Activated naive CD8-positive, alpha-beta T cell treated with anti-CD3 and anti-CD28 coated beads for 36 hours (primary cell): ENCODE data around the gene FRK. TPM values are rescaled to one million over a fixed set of nuclear protein-coding genes. Genes with fewer than 3 reads are reported as not detected.
"Not testable (repeated sequence)": the region's sequence is repeated elsewhere in the genome, so short reads cannot be mapped to it uniquely, and the experiment has no call there.

ENCODE experiments used
- DNase-seq: peaks from one replicate; pipeline ENCODE4 v3.0.0; 2021
- H3K27ac Mint-ChIP-seq: one replicate; pipeline ENCODE4 v1.8.0; 2022; ENCODE audit warnings: mild to moderate bottlenecking, moderate library complexity, mixed read lengths
- H3K27me3 Mint-ChIP-seq: one replicate; pipeline ENCODE4 v1.8.0; 2022; ENCODE audit warnings: mild to moderate bottlenecking, mixed read lengths
- H3K36me3 Mint-ChIP-seq: one replicate; pipeline ENCODE4 v1.8.0; 2021; ENCODE audit warnings: mild to moderate bottlenecking, mixed read lengths
- H3K4me1 Mint-ChIP-seq: one replicate; pipeline ENCODE4 v1.8.0; 2021; ENCODE audit warnings: mixed read lengths
- H3K4me3 Mint-ChIP-seq: one replicate; pipeline ENCODE4 v1.8.0; 2022; ENCODE audit warnings: mild to moderate bottlenecking, moderate library complexity, mixed read lengths
- H3K9me3 Mint-ChIP-seq: one replicate; pipeline ENCODE4 v1.8.0; 2022; ENCODE audit warnings: mixed read lengths
- total RNA-seq, 2 experiments: library from RNA; stranded (reverse); gene quantifications; one replicate each; pipeline ENCODE4 v1.2.3, GENCODE V29; 2021

FRK gene
- total RNA-seq, 2 experiments from 2014 or later = 0.06 to 0.08 TPM

DNA sequence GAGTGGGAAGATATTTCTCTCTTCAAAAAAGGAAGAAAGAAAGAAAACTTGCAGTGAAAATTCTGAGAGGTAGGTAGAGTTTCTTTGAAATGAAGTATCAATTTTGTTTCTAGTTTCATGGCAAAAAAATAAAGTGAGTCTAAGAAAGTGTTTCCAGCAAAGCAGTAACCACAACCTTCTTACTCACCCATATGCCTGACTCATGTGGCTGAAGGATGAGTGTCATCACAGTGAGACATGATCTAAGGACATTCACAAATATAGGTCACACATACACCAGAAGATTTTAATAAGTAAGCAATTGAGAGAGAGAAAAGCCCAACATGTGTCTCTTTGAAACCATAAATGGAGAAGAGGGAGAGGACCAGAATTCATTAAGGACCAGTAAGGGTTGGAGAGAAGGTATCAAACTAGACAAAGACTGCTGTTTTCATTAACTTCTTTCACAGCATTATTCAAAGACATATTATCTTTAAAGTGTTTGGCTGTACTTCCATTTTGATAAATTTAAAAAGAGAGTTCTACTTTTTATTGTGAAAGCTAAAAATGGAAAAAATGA lies 169.5 kb downstream of the FRK start:
- DNase-seq = peak; percentile 8
- Mint-ChIP-seq H3K4me3 (no peak overlapping the region), H3K27me3 (no peaks in the 10 kb centered on the region), H3K36me3 (no peaks in the 10 kb centered on the region), H3K4me1 (peaks cover 4% of the 10 kb centered on the region), H3K9me3 (no peaks in the 10 kb centered on the region), H3K27ac (peak overlapping the region; percentile 40)

DNA sequence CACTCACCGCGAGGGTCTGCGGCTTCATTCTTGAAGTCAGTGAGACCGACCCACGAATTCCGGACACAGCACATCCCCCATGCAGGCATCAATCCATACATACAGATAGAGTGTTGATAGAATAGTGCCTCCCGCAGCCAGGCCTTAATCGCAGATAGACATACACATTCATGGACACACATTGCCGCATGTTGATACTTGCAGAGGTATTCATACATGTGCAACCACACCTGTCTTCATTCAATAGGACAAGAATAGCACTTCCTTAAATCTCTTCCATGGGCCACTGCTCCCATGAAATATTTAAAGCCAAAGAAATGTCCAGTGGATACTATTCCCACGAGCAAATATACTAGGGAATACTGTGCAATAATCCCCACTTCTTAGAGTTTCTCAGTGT lies 170.5 kb downstream of the FRK start:
- no peaks in the 10 kb centered on the region for H3K36me3 Mint-ChIP-seq
- H3K27ac Mint-ChIP-seq = no peak overlapping the region
- DNase-seq = no peak
- H3K9me3 Mint-ChIP-seq = no peaks in the 10 kb centered on the region
- no peak overlapping the region for H3K4me3 Mint-ChIP-seq
- peaks cover 4% of the 10 kb centered on the region for H3K4me1 Mint-ChIP-seq
- H3K27me3 Mint-ChIP-seq = no peaks in the 10 kb centered on the region

DNA sequence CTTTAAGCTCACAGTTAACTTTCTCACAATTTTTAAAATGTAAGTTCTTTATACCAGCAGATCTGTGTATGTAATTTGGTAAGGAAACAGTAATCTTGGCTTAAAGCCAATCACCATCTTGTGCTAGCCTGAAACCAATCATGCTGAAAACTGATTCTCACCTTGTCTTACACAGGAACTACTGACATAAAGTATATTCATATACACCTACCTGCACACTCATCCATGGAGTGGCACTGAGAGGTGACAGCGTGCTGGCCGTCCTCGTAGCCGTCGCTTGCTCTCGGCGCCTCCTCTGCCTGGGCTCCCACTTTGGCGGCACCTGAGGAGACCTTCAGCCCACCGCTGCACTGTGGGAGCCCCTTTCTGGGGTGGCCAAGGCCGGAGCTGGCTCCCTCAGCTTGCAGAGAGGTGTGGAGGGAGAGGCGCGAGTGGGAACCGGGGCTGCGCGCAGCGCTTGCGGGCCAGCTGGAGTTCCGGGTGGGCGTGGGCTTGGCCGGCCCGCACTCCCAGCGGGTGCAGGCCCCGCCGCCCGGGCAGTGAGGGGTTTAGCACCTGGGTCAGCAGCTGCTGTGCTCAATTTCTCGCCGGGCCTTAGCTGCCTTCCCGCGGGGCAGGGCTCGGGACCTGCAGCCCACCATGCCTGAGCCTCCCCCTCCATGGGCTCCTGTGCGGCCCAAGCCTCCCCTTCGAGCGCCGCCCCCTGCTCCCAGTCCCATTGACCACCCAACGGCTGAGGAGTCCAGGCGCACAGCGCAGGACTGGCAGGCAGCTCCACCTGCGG lies 171.8 kb downstream of the FRK start:
- H3K36me3 Mint-ChIP-seq, DNase-seq, H3K27ac Mint-ChIP-seq, H3K4me3 Mint-ChIP-seq, H3K4me1 Mint-ChIP-seq, H3K27me3 Mint-ChIP-seq, H3K9me3 Mint-ChIP-seq: not testable (repeated sequence)

DNA sequence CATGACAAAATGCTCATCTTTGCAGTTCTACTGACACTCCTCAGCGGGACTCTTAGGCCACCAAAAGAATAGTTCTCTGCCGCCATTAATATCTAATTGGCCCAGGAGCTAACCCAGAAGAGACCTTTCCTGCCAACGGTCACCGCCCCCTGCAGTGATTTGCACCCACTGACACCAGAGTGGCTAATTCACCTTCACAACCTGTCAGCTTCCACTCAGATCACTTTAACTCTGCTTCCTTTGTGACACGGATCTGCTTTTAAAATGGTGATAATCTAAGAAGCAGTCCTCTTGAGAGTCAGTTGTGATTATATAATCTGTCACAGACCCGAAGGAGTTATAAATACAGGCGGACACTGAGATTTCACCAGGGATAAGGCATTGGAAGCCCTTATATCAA lies 172.8 kb downstream of the FRK start:
- peaks cover 4% of the 10 kb centered on the region for H3K4me1 Mint-ChIP-seq
- H3K27me3 Mint-ChIP-seq = no peaks in the 10 kb centered on the region
- H3K27ac Mint-ChIP-seq = no peak overlapping the region
- H3K36me3 Mint-ChIP-seq = no peaks in the 10 kb centered on the region
- H3K4me3 Mint-ChIP-seq = no peak overlapping the region
- DNase-seq = no peak
- H3K9me3 Mint-ChIP-seq = no peaks in the 10 kb centered on the region

DNA sequence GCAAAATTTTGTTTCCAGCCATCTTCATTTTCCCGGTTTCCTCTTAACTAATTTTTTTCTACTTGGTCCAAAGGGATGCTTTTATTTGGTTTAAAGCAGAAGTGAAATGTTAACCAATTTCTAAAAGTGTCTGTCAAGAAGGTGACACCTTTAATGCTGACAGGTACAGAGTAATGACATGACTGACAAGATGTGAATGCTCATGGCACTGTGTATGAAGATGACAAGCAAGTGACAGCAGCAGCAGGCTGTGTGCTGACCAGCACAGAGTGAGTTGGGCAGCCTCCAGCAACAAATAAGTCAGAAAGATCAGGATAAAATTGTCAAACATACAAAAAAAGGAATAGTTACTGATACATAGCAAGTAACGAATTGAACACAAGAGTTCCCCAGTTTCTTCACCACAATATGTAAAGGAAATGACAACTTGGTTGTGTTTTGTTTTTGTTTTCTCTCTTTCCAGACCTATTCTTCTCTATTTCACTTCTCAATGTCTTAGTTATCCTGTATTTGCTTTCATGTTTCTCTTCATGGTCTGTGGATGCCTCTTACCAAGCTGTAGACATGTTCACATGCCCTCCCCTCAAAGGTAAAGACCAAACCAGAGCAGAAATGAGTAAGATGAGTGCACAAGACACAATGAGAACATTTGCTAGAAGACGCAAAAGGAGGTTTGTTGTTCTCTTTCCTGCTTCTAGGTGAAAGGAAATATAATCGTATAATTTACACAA lies 174.9 kb downstream of the FRK start:
- H3K4me1 Mint-ChIP-seq = peaks cover under 1% of the 10 kb centered on the region
- DNase-seq = no peak
- H3K4me3 Mint-ChIP-seq = no peak overlapping the region
- H3K27ac Mint-ChIP-seq = no peak overlapping the region
- no peaks in the 10 kb centered on the region for H3K27me3 Mint-ChIP-seq
- H3K9me3 Mint-ChIP-seq = no peaks in the 10 kb centered on the region
- no peaks in the 10 kb centered on the region for H3K36me3 Mint-ChIP-seq

DNA sequence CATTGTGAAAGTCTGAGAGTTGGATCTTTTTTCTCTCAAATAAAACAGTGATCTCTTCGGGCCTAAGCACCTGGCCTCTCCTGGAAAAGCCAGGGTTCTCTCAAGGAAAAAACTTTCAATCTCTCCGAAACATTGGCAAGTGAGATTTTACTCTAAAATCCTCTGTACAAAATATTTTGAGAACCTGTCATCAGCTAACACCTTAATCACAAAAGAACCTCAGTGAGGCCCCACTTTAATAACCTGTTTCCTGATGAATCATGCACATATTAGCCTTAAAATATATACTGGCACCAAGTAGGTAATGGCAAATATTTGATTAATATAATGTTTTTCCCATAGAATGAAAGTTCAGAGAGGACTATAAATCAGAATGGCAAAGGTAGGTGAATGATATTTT lies 177.9 kb downstream of the FRK start:
- Mint-ChIP-seq H3K36me3 (no peaks in the 10 kb centered on the region), H3K4me3 (no peak overlapping the region), H3K9me3 (no peaks in the 10 kb centered on the region), H3K27ac (no peak overlapping the region), H3K27me3 (no peaks in the 10 kb centered on the region), H3K4me1 (no peaks in the 10 kb centered on the region)
- no peak for DNase-seq

DNA sequence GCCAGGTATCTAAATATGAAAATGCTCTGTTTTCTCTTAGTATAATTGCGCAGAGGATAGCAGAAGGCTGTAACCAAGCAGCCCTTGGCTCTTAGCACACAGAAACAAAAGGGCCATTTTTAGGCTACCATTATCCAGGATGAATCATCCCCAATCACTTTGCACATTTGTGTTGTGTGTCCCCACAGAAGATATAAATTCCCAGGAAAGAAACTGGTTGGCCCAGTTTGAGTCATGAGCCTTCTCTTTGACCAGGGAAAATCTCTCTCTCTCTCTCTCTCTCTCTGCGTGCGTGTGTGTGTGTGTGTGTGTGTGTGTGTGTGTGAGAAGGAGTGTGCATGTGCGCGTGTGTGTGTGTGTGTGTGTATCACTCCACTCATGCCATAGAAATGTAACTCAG lies 178.5 kb downstream of the FRK start:
- no peaks in the 10 kb centered on the region for H3K9me3 Mint-ChIP-seq
- H3K27me3 Mint-ChIP-seq = no peaks in the 10 kb centered on the region
- H3K4me3 Mint-ChIP-seq = no peak overlapping the region
- no peak overlapping the region for H3K27ac Mint-ChIP-seq
- no peaks in the 10 kb centered on the region for H3K4me1 Mint-ChIP-seq
- DNase-seq = no peak
- no peaks in the 10 kb centered on the region for H3K36me3 Mint-ChIP-seq

Other genes with a start within 250 kb of the FRK start
- gene NT5DC1, start 40.0 kb upstream of the FRK start, total RNA-seq = 10 to 100 TPM; 42.6 to 47.1 TPM
- not detected for gene COL10A1, start 65.2 kb upstream of the FRK start, total RNA-seq
- 10 to 100 TPM; 15.1 to 15.2 TPM for gene TSPYL4, start 193.2 kb upstream of the FRK start, total RNA-seq
- gene TSPYL1, start 219.0 kb upstream of the FRK start, total RNA-seq = 10 to 100 TPM; 45.4 to 46.0 TPM